ENCODE measurements around the gene RABGGTA. TPM values are rescaled to one million over a fixed set of nuclear protein-coding genes. Genes with fewer than 3 reads are reported as not detected.
"Not testable (repeated sequence)": the region's sequence is repeated elsewhere in the genome, so short reads cannot be mapped to it uniquely, and the experiment has no call there.

Gene RABGGTA
- total RNA-seq, 1 experiment from 2014 or later: 11.6 TPM

GRCh38 chr14:24250354-24250753 lies 21.0 kb downstream of the RABGGTA start:
- no peak overlapping the region for H3K27ac ChIP-seq
- no peaks in the 10 kb centered on the region for H3K36me3 ChIP-seq
- peaks cover 4% of the 10 kb centered on the region; the same call in 1 of the 2 replicates for H3K27me3 ChIP-seq
- no peaks in the 10 kb centered on the region for H3K4me1 ChIP-seq
- DNase-seq: no peak
- no peaks in the 10 kb centered on the region for H3K9me3 ChIP-seq (replicated peaks)
- H3K4me3 ChIP-seq: no peak overlapping the region

DNA sequence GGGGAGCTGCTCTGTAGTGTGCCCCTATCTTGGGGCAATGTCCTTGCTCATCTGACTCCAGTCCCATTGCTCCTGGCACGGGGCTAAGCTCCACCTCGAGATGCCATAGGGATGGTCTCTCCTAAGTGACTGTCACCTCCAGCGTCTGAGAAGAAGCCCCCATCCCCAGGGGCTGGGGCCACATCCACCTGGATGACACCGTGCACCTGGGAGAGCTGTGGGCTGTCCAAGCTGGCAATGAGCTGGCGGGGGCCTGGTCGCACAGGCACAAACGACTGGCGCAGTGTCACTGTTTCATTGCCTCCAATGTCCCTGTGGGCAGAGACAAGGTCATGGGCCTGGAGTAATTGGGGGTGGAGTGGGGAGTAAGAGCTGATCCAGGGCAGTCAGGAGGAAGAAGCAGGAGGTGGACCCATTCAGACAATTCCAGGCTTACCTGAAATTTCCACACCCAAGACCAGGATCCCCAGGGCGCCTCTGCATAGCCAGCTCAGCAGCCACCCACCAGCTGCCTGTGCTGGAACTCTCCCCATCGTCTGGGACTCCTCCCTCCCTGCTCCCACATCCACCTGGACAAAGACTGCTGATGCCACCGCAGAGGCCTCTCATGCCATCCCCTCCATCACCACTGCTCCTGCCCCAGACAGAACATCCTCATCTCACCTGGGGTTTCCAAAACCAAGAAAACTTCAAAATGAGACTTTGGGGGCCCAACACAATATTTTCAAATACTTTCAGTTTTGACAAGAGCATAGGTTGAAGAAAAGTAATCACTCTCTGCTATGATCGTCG lies 22.0 kb downstream of the RABGGTA start:
- Histone ChIP-seq H3K27me3 (peaks cover 4% of the 10 kb centered on the region; the same call in 1 of the 2 replicates), H3K4me1 (no peaks in the 10 kb centered on the region), H3K4me3 (no peak overlapping the region), H3K36me3 (no peaks in the 10 kb centered on the region), H3K27ac (no peak overlapping the region), H3K9me3 (replicated peaks) (no peaks in the 10 kb centered on the region)
- DNase-seq: no peak

DNA sequence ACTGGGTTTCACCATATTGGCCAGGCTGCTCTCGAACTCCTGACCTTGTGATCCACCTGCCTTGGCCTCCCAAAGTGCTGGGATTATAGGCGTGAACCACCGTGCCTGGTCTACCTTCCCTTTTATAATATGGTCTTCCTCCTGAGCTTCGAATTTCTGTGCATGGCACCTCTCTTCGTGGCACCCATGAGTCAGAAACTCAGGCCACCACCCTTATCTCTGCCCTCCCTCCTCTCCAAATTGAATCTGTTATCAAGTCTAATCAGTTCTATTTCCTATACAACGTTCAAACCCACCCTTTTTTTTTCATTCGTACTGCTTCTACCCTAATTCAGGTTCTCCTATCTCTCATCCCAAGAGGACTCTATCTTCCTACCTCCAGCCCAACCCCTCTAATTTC lies 24.0 kb downstream of the RABGGTA start:
- Histone ChIP-seq H3K4me1 (no peaks in the 10 kb centered on the region), H3K9me3 (replicated peaks) (no peaks in the 10 kb centered on the region), H3K27ac (no peak overlapping the region), H3K36me3 (no peaks in the 10 kb centered on the region), H3K4me3 (no peak overlapping the region), H3K27me3 (peaks cover 4% of the 10 kb centered on the region; the same call in 1 of the 2 replicates)
- DNase-seq: no peak

- Histone ChIP-seq H3K4me3 (no peak overlapping the region), H3K36me3 (no peaks in the 10 kb centered on the region), H3K4me1 (no peaks in the 10 kb centered on the region), H3K27ac (no peak overlapping the region), H3K27me3 (peaks cover 4% of the 10 kb centered on the region; the same call in 1 of the 2 replicates), H3K9me3 (replicated peaks) (no peaks in the 10 kb centered on the region)
- no peak for DNase-seq
Observed at GRCh38 chr14:24246765-24247212, 24.6 kb downstream of the RABGGTA start.

DNA sequence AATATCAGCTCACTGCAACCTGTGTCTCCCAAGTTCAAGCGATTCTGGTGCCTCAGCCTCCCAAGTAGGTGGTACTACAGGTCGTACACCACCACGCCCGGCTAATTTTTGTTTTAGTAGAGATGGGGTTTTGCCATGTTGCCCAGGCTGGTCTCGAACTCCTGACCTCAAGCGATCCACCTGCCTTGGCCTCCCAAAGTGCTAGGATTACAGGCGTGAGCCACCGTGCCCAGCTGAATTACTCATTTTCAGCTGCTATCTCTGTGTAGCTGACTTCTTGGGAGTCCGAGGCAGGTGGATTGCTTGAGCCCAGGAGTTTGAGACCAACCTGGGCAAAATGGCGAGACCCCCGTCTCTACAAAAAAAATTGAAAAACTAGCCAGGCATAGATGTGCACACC lies 26.0 kb downstream of the RABGGTA start:
- not testable (repeated sequence) for H3K27ac ChIP-seq

DNA sequence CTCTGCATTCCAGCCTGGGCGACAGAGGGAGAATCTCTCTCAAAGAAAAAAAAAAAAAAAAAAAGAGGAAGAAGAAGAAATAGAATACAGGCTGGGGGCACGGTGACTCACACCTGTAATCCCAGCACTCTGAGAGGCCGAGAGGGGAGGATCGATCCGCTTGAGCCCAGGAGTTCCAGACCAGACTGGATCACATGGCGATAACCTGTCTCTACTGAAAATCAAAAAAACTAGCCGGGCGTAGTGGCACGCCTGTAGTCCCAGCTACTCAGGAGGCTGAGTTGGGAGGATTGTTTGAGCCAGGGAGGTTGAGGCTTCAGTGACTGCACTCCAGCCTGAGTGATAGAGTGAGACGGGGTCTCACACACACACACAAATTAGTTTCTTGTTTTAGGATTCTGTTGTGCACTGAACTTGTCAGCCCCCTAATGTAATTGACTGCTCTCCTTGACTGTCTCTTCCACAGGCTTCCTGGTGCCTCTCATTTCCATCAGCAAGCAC lies 28.0 kb downstream of the RABGGTA start:
- no peaks in the 10 kb centered on the region for H3K9me3 ChIP-seq (replicated peaks)
- DNase-seq: no peak
- no peak overlapping the region; the same call in 1 of the 2 replicates for H3K27ac ChIP-seq
- no peaks in the 10 kb centered on the region for H3K27me3 ChIP-seq
- H3K4me1 ChIP-seq: no peaks in the 10 kb centered on the region
- H3K4me3 ChIP-seq: peak overlapping the region; percentile 68
- peaks cover 7% of the 10 kb centered on the region; the same call in 1 of the 2 replicates for H3K36me3 ChIP-seq

More for the DNA sequence above, 26.0 kb downstream of the RABGGTA start:
- not testable (repeated sequence) for H3K36me3 ChIP-seq; DNase-seq; H3K27me3 ChIP-seq; H3K4me1 ChIP-seq; H3K9me3 ChIP-seq (replicated peaks); H3K4me3 ChIP-seq

DNA sequence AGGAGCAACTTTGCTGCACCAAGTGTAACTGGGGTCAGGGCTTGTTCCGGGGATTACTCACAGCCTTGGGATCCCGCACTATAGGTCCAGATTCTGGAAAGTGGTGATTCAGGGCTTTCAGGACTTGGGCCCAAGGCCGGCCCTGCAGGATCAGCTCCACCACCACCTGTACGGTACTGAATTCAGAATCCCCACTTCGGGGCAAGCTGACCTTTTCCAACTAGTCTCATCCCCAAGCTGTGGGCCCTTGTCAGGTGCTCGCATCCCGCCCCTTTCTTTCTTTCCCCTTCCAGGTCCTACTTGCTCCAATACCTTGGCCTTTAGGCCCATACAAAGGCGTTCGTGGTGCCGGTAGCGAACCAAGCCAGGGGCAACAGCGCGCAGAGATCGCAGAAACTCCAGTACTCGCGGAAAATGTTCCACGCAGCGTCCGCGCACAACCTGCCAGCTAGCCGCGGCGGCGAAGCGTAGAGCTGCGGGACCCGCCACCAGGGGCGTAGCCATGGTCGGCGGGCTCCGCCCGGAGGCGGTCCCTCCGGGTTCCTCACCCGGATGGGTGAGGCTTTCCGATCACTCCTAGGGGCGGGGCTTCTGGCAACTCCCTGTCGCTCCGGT lies 29.5 kb downstream of the RABGGTA start:
- peak; percentile 96 for DNase-seq

DNA sequence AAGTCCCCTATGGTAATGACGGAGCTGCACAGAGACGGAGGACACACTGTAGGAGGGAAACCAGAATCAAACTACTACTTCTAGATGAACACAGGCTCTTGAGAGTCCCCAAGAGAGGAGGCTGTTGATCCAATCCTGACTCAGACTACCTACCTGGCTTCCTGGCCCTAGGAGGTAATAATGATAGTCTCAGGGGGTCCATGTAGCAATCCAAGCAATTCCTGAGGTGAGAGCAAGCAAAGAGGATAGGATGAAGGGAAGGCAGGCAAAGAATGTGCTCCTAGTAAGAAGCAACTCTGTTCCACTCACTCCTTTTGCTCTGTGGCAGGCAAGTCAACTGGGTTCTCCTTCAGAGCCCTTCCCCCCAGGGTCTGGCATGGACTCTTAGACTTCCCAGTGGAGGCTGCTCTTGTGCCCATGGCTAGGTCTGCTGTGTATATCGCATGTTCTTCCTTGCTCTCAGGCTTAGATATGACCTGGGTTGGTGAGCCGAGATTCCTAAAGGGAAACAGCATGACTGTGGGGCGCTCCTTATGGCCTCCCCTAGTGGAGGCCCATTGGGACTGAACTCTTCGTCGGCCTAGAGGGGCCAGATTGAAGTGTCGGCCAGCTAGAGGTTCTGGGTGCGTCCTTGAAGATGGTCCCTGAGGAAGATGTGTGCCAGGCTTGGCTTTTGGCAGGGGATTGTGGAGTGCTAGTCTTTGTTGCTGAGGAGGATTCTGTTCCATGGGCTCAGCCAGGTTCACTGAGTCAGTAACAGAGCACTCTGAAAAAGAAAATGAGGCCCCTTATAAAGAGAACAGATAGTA lies 31.1 kb downstream of the RABGGTA start:
- DNase-seq: no peak
- Histone ChIP-seq H3K27ac (no peak overlapping the region), H3K4me1 (no peaks in the 10 kb centered on the region), H3K4me3 (no peak overlapping the region), H3K27me3 (no peaks in the 10 kb centered on the region), H3K9me3 (replicated peaks) (no peaks in the 10 kb centered on the region), H3K36me3 (peaks cover 24% of the 10 kb centered on the region)

More for the DNA sequence above, 29.5 kb downstream of the RABGGTA start:
- Histone ChIP-seq H3K36me3 (peaks cover 12% of the 10 kb centered on the region), H3K27me3 (no peaks in the 10 kb centered on the region), H3K27ac (peak overlapping the region; percentile 89), H3K9me3 (replicated peaks) (no peaks in the 10 kb centered on the region), H3K4me3 (peak overlapping the region; percentile 68), H3K4me1 (no peaks in the 10 kb centered on the region)

- no peak for DNase-seq
- no peaks in the 10 kb centered on the region; the same call in 1 of the 2 replicates for H3K4me1 ChIP-seq
- no peak overlapping the region for H3K27ac ChIP-seq
- no peaks in the 10 kb centered on the region for H3K9me3 ChIP-seq (replicated peaks)
- H3K36me3 ChIP-seq: peaks cover 24% of the 10 kb centered on the region
- no peaks in the 10 kb centered on the region for H3K27me3 ChIP-seq
- H3K4me3 ChIP-seq: no peak overlapping the region
Observed at GRCh38 chr14:24238527-24239037, 32.8 kb downstream of the RABGGTA start.

DNA sequence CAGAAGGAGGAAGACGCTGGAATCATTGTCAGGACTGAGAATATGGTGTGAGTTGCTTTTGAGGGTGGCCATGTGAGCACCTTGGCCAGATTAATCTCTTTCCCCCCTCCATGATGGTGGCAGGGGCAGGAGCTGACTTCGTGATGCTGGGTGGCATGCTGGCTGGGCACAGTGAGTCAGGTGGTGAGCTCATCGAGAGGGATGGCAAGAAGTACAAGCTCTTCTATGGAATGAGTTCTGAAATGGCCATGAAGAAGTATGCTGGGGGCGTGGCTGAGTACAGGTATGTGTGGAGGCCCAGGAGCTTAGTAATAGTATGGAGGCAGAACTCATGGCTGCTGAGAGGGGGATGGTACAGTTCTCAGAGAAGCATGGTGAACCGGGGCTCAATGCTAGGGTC lies 33.3 kb downstream of the RABGGTA start:
- Histone ChIP-seq H3K36me3 (peaks cover 24% of the 10 kb centered on the region), H3K4me1 (peaks cover 3% of the 10 kb centered on the region; the same call in 1 of the 2 replicates), H3K4me3 (no peak overlapping the region), H3K9me3 (replicated peaks) (no peaks in the 10 kb centered on the region), H3K27ac (no peak overlapping the region), H3K27me3 (no peaks in the 10 kb centered on the region)
- DNase-seq: no peak

DNA sequence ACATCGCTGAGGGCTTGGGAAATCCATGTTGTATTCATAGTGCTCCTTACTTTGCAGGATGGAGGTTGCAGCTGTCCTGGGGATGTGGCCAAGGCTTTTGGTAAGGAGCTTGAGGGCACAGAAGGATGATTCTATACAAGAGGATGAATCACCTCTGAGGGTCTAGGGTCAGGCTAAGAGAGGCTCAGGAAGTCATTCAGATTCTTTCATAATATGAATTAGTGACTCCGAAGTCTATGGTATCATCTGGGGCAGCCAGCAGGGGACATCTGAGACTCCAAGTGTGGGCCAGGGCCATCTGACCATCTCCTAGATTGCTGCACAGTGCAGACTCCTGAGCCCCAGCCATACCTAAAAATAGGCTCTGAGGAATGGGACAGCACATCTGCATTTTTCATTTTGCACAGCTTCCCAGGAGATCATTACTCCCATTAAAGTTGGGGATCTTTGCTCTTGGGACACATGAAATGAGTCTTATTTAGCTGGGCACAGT lies 33.9 kb downstream of the RABGGTA start:
- H3K27ac ChIP-seq: no peak overlapping the region
- H3K4me1 ChIP-seq: peaks cover 3% of the 10 kb centered on the region; the same call in 1 of the 2 replicates
- H3K36me3 ChIP-seq: peaks cover 24% of the 10 kb centered on the region
- H3K4me3 ChIP-seq: no peak overlapping the region
- DNase-seq: no peak
- H3K27me3 ChIP-seq: no peaks in the 10 kb centered on the region
- no peaks in the 10 kb centered on the region for H3K9me3 ChIP-seq (replicated peaks)

DNA sequence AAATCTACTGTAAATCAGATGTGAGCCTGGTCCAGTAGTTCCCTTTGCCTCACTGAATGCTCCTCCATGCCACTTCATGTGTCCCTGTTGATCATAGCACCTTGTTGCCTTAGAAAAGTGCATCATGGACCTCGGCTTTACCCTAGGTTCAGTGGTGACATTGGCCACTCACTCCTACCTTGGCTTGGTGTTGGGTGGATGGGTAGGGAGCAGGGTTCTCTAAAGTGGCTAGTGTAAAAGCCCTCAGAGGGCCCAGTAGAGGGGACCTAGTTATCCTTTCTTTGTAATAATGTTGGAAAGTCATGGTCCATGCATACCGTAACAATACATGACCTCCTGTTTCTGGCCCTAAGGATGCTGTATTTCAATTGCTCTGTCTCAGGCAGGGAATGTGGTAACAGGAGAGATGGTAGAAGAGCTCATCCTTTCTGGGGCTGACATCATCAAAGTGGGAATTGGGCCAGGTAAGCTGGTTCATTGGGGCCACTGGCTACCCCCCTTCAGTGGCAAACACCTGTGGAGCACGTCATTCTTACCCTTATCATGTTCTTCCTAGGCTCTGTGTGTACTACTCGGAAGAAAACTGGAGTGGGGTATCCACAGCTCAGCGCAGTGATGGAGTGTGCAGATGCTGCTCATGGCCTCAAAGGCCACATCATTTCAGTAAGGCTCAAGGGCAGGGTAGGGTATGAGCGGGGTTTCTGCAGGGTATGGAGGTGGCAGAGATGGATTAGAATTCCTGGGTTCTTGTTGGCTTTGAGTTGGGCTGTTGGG lies 34.5 kb downstream of the RABGGTA start:
- H3K4me1 ChIP-seq: peaks cover 3% of the 10 kb centered on the region; the same call in 1 of the 2 replicates
- H3K27ac ChIP-seq: no peak overlapping the region
- no peak overlapping the region for H3K4me3 ChIP-seq
- H3K9me3 ChIP-seq (replicated peaks): no peaks in the 10 kb centered on the region
- DNase-seq: no peak
- H3K27me3 ChIP-seq: no peaks in the 10 kb centered on the region
- H3K36me3 ChIP-seq: peaks cover 24% of the 10 kb centered on the region

DNA sequence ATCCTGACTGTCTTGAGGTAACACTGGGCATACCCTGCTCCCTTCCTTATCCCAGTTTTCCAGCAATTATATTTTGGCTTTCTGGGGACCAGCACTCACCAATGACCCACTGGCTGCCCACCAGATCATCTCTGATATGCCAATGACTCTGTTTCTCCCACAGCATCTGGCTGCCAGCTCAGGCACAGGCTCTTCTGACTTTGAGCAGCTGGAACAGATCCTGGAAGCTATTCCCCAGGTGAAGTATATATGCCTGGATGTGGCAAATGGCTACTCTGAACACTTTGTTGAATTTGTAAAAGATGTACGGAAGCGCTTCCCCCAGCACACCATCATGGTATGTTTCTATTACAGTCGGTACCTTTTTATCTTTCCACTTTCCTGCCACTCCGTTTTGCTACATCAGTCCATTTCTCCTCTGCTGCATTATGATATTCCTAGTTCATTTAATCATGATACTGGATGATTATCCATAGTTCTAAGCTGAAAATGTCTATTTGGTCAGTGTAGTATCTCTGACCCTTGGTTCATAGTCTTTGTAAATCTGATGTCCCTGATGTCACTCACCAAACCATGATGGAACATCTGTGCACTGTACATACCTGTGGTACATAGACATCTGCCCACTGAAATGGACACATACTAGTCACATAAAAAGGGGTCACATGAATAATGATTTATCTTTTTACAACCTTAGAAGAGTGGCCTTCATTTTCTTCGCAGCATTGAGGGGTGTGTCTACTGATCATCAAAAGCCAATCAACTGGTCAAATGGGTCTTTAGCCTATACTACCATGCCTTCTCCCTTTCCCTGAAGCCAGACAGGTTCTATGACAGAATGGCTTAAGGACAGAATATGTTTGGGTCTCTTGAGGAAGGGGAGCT lies 35.4 kb downstream of the RABGGTA start:
- no peaks in the 10 kb centered on the region for H3K9me3 ChIP-seq (replicated peaks)

More for the DNA sequence above, 35.4 kb downstream of the RABGGTA start:
- Histone ChIP-seq H3K27me3 (no peaks in the 10 kb centered on the region), H3K4me1 (peaks cover 3% of the 10 kb centered on the region; the same call in 1 of the 2 replicates), H3K27ac (no peak overlapping the region), H3K36me3 (peaks cover 24% of the 10 kb centered on the region), H3K4me3 (no peak overlapping the region)
- DNase-seq: no peak

All from SJCRH30 (cell line).